GM12878 (cell line): ENCODE measurements around the gene TTYH3. TPM values are rescaled to one million over a fixed set of nuclear protein-coding genes. Genes with fewer than 3 reads are reported as not detected.

ENCODE experiments used
- BCLAF1 ChIP-seq: fragments of 450-650 bp; IDR thresholded peaks from 2 replicates; pipeline ENCODE4 v1.6.1; 2017; ENCODE audit warnings: antibody characterized with exemption, mild to moderate bottlenecking, moderate library complexity
- BRCA1 ChIP-seq: IDR thresholded peaks from 2 replicates; pipeline ENCODE4 v1.6.1; 2011; ENCODE audit warnings: low read depth, low read length, improper control_type of control experiment
- CBFB ChIP-seq: IDR thresholded peaks from 2 replicates; pipeline ENCODE4 v1.6.1; 2016; ENCODE audit warnings: antibody characterized with exemption, low read depth
- CBX5 ChIP-seq: sonication (generic); IDR thresholded peaks from 2 replicates; pipeline ENCODE4 v1.6.1; 2016; ENCODE audit warnings: low read depth, moderate library complexity, mild to moderate bottlenecking, inconsistent platforms
- CHD1 ChIP-seq: IDR thresholded peaks from 2 replicates; pipeline ENCODE4 v1.6.1; 2012; ENCODE audit warnings: low read depth, low read length, improper control_type of control experiment
- E4F1 ChIP-seq: fragments of 450-650 bp; IDR thresholded peaks from 2 replicates; pipeline ENCODE4 v1.6.1; 2018; ENCODE audit warnings: borderline replicate concordance, mild to moderate bottlenecking; ENCODE audit not compliant: partially characterized antibody
- HDAC2 ChIP-seq: fragments of 200-600 bp; sonication (generic); IDR thresholded peaks from 2 replicates; pipeline ENCODE4 v1.6.1; 2017
- MAX ChIP-seq: IDR thresholded peaks from 2 replicates; pipeline ENCODE4 v1.6.1; 2012; ENCODE audit warnings: low read depth, low read length, improper control_type of control experiment
- MEF2B ChIP-seq: fragments of 450-650 bp; IDR thresholded peaks from 2 replicates; pipeline ENCODE4 v1.6.1; 2018; ENCODE audit warnings: mild to moderate bottlenecking, moderate library complexity; ENCODE audit not compliant: partially characterized antibody, poor library complexity, severe bottlenecking
- MTA2 ChIP-seq: fragments of 450-650 bp; IDR thresholded peaks from 2 replicates; pipeline ENCODE4 v1.6.1; 2016; ENCODE audit warnings: low read depth, mild to moderate bottlenecking, moderate library complexity
- MYC ChIP-seq: IDR thresholded peaks from 2 replicates; pipeline ENCODE4 v1.6.1; 2011; ENCODE audit warnings: mild to moderate bottlenecking, low read length, moderate library complexity, inconsistent platforms; ENCODE audit not compliant: insufficient read depth, insufficient replicate concordance, insufficient read length, severe bottlenecking
- RAD21 ChIP-seq: IDR thresholded peaks from 2 replicates; pipeline ENCODE4 v1.6.1; 2011; ENCODE audit warnings: mild to moderate bottlenecking, low read depth, low read length, moderate library complexity; ENCODE audit not compliant: insufficient read depth
- RUNX3 ChIP-seq: IDR thresholded peaks from 2 replicates; pipeline ENCODE4 v1.6.1; 2012; ENCODE audit warnings: low read length, inconsistent platforms
- SKIL ChIP-seq: fragments of 450-650 bp; IDR thresholded peaks from 2 replicates; pipeline ENCODE4 v1.6.1; 2017; ENCODE audit warnings: mild to moderate bottlenecking, low read depth, inconsistent platforms; ENCODE audit not compliant: poor library complexity, severe bottlenecking
- SMC3 ChIP-seq: IDR thresholded peaks from 2 replicates; pipeline ENCODE4 v1.6.1; 2011; ENCODE audit warnings: low read length, improper control_type of control experiment, borderline replicate concordance
- TCF3 ChIP-seq: IDR thresholded peaks from 2 replicates; pipeline ENCODE4 v1.6.1; 2012; ENCODE audit warnings: low read depth, mild to moderate bottlenecking, low read length, borderline replicate concordance; ENCODE audit not compliant: insufficient read depth
- YBX1 ChIP-seq: fragments of 450-650 bp; IDR thresholded peaks from 2 replicates; pipeline ENCODE4 v1.6.1; 2016; ENCODE audit warnings: antibody characterized with exemption
- ZNF24 ChIP-seq: fragments of 450-650 bp; IDR thresholded peaks from 2 replicates; pipeline ENCODE4 v1.6.1; 2017; ENCODE audit warnings: antibody characterized with exemption, mild to moderate bottlenecking
- ZSCAN29 ChIP-seq: fragments of 450-650 bp; IDR thresholded peaks from 2 replicates; pipeline ENCODE4 v1.6.1; 2017; ENCODE audit warnings: mild to moderate bottlenecking, moderate library complexity
- polyA plus RNA-seq, 11 experiments: library from polyadenylated mRNA; depleted of rRNA in 4 of 11; unstranded in 6 of 11; stranded (reverse) in 5 of 11; fragments of >200 nt; fragmentation: Nextera tagmentation in 4 of 11; fragmentation: Illumina TruSeq in 1 of 11; extraction: Ambion mirVana in 4 of 11; extraction: Trizol in 1 of 11; gene quantifications; 1 replicate in 1 of 11; 2 replicates in 10 of 11; pipeline versions ENCODE4 v1.2.1 to v1.2.3, GENCODE V29; 2011 to 2016; ENCODE audit warnings: inconsistent platforms in 2 of 11, missing spikeins in 2 of 11, low read depth in 1 of 11
- total RNA-seq, 4 experiments: library from RNA; depleted of rRNA in 3 of 4; stranded (reverse); fragments of >200 nt in 3 of 4; fragmentation: Illumina TruSeq in 1 of 4; extraction: Trizol in 1 of 4; gene quantifications; 2 replicates each; pipeline versions ENCODE4 v1.2.1 to v1.2.3, GENCODE V29; 2013 to 2021

TTYH3 gene
- total and polyA plus RNA-seq, 10 of the 15 experiments (the other 5 are each of a cell fraction or from before 2014, with no cell fraction given), result 0.79 to 71.4 (median 10.5) TPM

- TF ChIP-seq MYC, result no peak
- TF ChIP-seq CBX5, result no peak
- 0 out of 2 replicates have a peak, but pooled peaks have one; percentile 14 for TF ChIP-seq CHD1
- 0 out of 2 replicates have a peak, but pooled peaks have one; percentile 7 for TF ChIP-seq MTA2
- no peak for TF ChIP-seq ZNF24
- no peak for TF ChIP-seq BRCA1
- TF ChIP-seq SKIL, result no peak
- no peak for TF ChIP-seq HDAC2
- no peak for TF ChIP-seq CBFB
- TF ChIP-seq YBX1, result no peak
- no peak for TF ChIP-seq E4F1
- TF ChIP-seq MAX, result peak; percentile 79
- TF ChIP-seq RAD21, result peak; percentile 93
- peak; percentile 46 for TF ChIP-seq MEF2B
- peak; percentile 86 for TF ChIP-seq SMC3
- no peak for TF ChIP-seq BCLAF1
- TF ChIP-seq TCF3, result peak; percentile 73
- peak; percentile 69 for TF ChIP-seq RUNX3
- TF ChIP-seq ZSCAN29, result 0 out of 2 replicates have a peak, but pooled peaks have one; percentile 15
Measured at GRCh38 chr7:2709553-2710285, 77.9 kb downstream of the TTYH3 start (continued).
